Neural cell (in vitro differentiated cells): ENCODE measurements around the gene AGAP3. TPM values are rescaled to one million over a fixed set of nuclear protein-coding genes. Genes with fewer than 3 reads are reported as not detected.

Source experiments
- H2AFZ ChIP-seq: fragments of 200-600, 300-800 bp; sonication (generic), shearing (Covaris generic); 2 replicates; pipeline ENCODE4 v1.6.0; 2014; ENCODE audit warnings: low read depth, mild to moderate bottlenecking, antibody characterized with exemption, low read length, moderate library complexity
- H3F3A ChIP-seq: fragments of 200-600 bp; shearing (Covaris generic); 2 replicates; pipeline ENCODE4 v1.6.1; 2016; ENCODE audit warnings: mild to moderate bottlenecking, moderate library complexity, mixed read lengths, antibody characterized with exemption, low read length; ENCODE audit not compliant: insufficient read depth, poor library complexity, severe bottlenecking
- H3K27ac ChIP-seq: fragments of 200-600, 300-800 bp; sonication (generic), shearing (Covaris generic); 2 replicates; pipeline ENCODE4 v1.5.1; 2014; ENCODE audit warnings: mild to moderate bottlenecking, low read length, moderate library complexity
- H3K27me3 ChIP-seq: fragments of 300-800, 200-600 bp; sonication (generic), shearing (Covaris generic); 2 replicates; pipeline ENCODE4 v1.6.0; 2014; ENCODE audit warnings: mild to moderate bottlenecking, low read depth, low read length, moderate library complexity; ENCODE audit not compliant: insufficient read depth
- H3K36me3 ChIP-seq: fragments of 300-800, 200-600 bp; sonication (generic), shearing (Covaris generic); 2 replicates; pipeline ENCODE4 v1.5.1; 2014; ENCODE audit warnings: mild to moderate bottlenecking, antibody characterized with exemption, low read length, moderate library complexity; ENCODE audit not compliant: insufficient read depth
- H3K4me2 ChIP-seq: fragments of 300-800, 200-600 bp; sonication (generic), shearing (Covaris generic); 2 replicates; pipeline ENCODE4 v1.6.0; 2014; ENCODE audit warnings: mild to moderate bottlenecking, low read length
- H3K4me3 ChIP-seq: fragments of 300-800, 200-600 bp; sonication (generic), shearing (Covaris generic); 2 replicates; pipeline ENCODE4 v1.5.1; 2014; ENCODE audit warnings: mild to moderate bottlenecking, low read length, moderate library complexity
- H3K79me2 ChIP-seq: fragments of 200-600 bp; shearing (Covaris generic); replicated peaks from 2 replicates; pipeline ENCODE4 v1.6.0; 2014; ENCODE audit warnings: mild to moderate bottlenecking, low read length, moderate library complexity; ENCODE audit not compliant: insufficient read depth
- H3K9ac ChIP-seq: fragments of 300-800, 200-600 bp; sonication (generic), shearing (Covaris generic); 2 replicates; pipeline ENCODE4 v1.6.1; 2016; ENCODE audit warnings: mild to moderate bottlenecking, low read length, mixed read lengths
- H3K9me2 ChIP-seq: fragments of 200-600 bp; shearing (Covaris generic); 2 replicates; pipeline ENCODE4 v1.6.1; 2016; ENCODE audit warnings: mild to moderate bottlenecking, low read length, mixed read lengths; ENCODE audit not compliant: insufficient read depth
- H3K9me3 ChIP-seq: fragments of 200-600, 300-800 bp; sonication (generic), shearing (Covaris generic); 2 replicates; pipeline ENCODE4 v1.6.1; 2016; ENCODE audit warnings: mild to moderate bottlenecking, mixed run types, low read length, moderate library complexity, mixed read lengths
- H4K20me1 ChIP-seq: fragments of 200-600 bp; shearing (Covaris generic); 2 replicates; pipeline ENCODE4 v1.6.1; 2016; ENCODE audit warnings: mild to moderate bottlenecking, mixed run types; ENCODE audit not compliant: insufficient read depth
- CTCF ChIP-seq: fragments of 450-650 bp; IDR thresholded peaks from 2 replicates; pipeline ENCODE4 v1.5.1; 2014; ENCODE audit warnings: antibody characterized with exemption, mild to moderate bottlenecking, moderate library complexity; ENCODE audit not compliant: poor library complexity, severe bottlenecking
- EP300 ChIP-seq: fragments of 450-650 bp; conservative IDR thresholded peaks from 2 replicates; pipeline ENCODE4 v1.6.1; 2014; ENCODE audit warnings: antibody characterized with exemption, mild to moderate bottlenecking, moderate library complexity; ENCODE audit not compliant: poor library complexity, severe bottlenecking
- EZH2 ChIP-seq: fragments of 200-600, 300-800 bp; shearing (Covaris generic), sonication (generic); IDR thresholded peaks from 2 replicates; pipeline ENCODE4 v1.6.1; 2014; ENCODE audit warnings: antibody characterized with exemption, low read length, borderline replicate concordance, mild to moderate bottlenecking; ENCODE audit not compliant: insufficient read depth, poor library complexity, severe bottlenecking
- MXI1 ChIP-seq: fragments of 450-650 bp; conservative IDR thresholded peaks from 2 replicates; pipeline ENCODE4 v1.6.1; 2014; ENCODE audit warnings: antibody characterized with exemption, mild to moderate bottlenecking; ENCODE audit not compliant: poor library complexity, severe bottlenecking
- POLR2AphosphoS5 ChIP-seq: IDR thresholded peaks from 2 replicates; pipeline ENCODE4 v1.6.1; 2012
- RAD21 ChIP-seq: fragments of 450-650 bp; conservative IDR thresholded peaks from 2 replicates; pipeline ENCODE4 v1.6.1; 2014; ENCODE audit warnings: antibody characterized with exemption, mild to moderate bottlenecking, moderate library complexity
- REST ChIP-seq: IDR thresholded peaks from 2 replicates; pipeline ENCODE4 v1.6.1; 2012; ENCODE audit warnings: borderline replicate concordance
- SMC3 ChIP-seq: fragments of 450-650 bp; conservative IDR thresholded peaks from 2 replicates; pipeline ENCODE4 v1.6.1; 2014; ENCODE audit warnings: antibody characterized with exemption, mild to moderate bottlenecking, moderate library complexity; ENCODE audit not compliant: poor library complexity
- TAF1 ChIP-seq: IDR thresholded peaks from 2 replicates; pipeline ENCODE4 v1.6.1; 2012; ENCODE audit warnings: low read depth
- polyA plus RNA-seq: library from polyadenylated mRNA; depleted of rRNA; stranded (reverse); fragments of >200 nt; gene quantifications from 2 replicates; pipeline ENCODE4 v1.2.3, GENCODE V29; 2014

The AGAP3 gene
- polyA plus RNA-seq, 1 donor from 2014 or later = 117 TPM

GRCh38 chr7:151110941-151111645 is 24.8 kb downstream of the AGAP3 start:
- Histone ChIP-seq H3K4me3 (no peak overlapping the region), H3K36me3 (no peaks in the 10 kb centered on the region), H3K27ac (no peak overlapping the region), H4K20me1 (peaks cover 40% of the 10 kb centered on the region), H3K9ac (no peak overlapping the region), H3F3A (no peaks in the 10 kb centered on the region), H3K27me3 (peaks cover 18% of the 10 kb centered on the region), H3K79me2 (peaks cover 18% of the 10 kb centered on the region), H3K9me3 (no peaks in the 10 kb centered on the region), H2AFZ (no peak overlapping the region), H3K4me2 (no peak overlapping the region), H3K9me2 (no peaks in the 10 kb centered on the region)
- peak; percentile 90 for TF ChIP-seq SMC3
- TF ChIP-seq POLR2AphosphoS5 = no peak
- no peak for TF ChIP-seq EZH2
- peak; percentile 36 for TF ChIP-seq MXI1
- peak; percentile 95 for TF ChIP-seq CTCF
- no peak for TF ChIP-seq EP300
- TF ChIP-seq RAD21 = peak; percentile 89
- no peak for TF ChIP-seq REST

- no peak overlapping the region for H3K27ac ChIP-seq
- TF ChIP-seq RAD21 (no peak), TAF1 (no peak), EP300 (no peak), SMC3 (no peak), CTCF (no peak), EZH2 (no peak), REST (no peak), MXI1 (no peak), POLR2AphosphoS5 (no peak)
- peaks cover 21% of the 10 kb centered on the region for H3K79me2 ChIP-seq
- H3K9me3 ChIP-seq = no peaks in the 10 kb centered on the region
- no peaks in the 10 kb centered on the region for H3F3A ChIP-seq
- no peak overlapping the region for H2AFZ ChIP-seq
- no peak overlapping the region for H3K9ac ChIP-seq
- H3K4me3 ChIP-seq = no peak overlapping the region
- peaks cover 56% of the 10 kb centered on the region for H4K20me1 ChIP-seq
- no peak overlapping the region for H3K4me2 ChIP-seq
- peaks cover 23% of the 10 kb centered on the region for H3K27me3 ChIP-seq
- H3K36me3 ChIP-seq = no peaks in the 10 kb centered on the region
- H3K9me2 ChIP-seq = no peaks in the 10 kb centered on the region
These were observed 27.3 kb downstream of the AGAP3 start for GRCh38 chr7:151113344-151114150.
